Activated naive CD4-positive, alpha-beta T cell treated with anti-CD3 and anti-CD28 coated beads, Interleukin-2, amount 50 U/mL, for 24 hours (primary cell): ENCODE results near the gene UPK1B.
"Not testable (repeated sequence)": the region's sequence is repeated elsewhere in the genome, so short reads cannot be mapped to it uniquely, and the experiment has no call there.

Experiments used
- H3K27ac Mint-ChIP-seq: one replicate; pipeline ENCODE4 v1.8.0; 2021; ENCODE audit warnings: mild to moderate bottlenecking, mixed read lengths
- H3K27me3 Mint-ChIP-seq: one replicate; pipeline ENCODE4 v1.8.0; 2021; ENCODE audit warnings: mixed read lengths
- H3K36me3 Mint-ChIP-seq: one replicate; pipeline ENCODE4 v1.8.0; 2021; ENCODE audit warnings: mixed read lengths
- H3K4me1 Mint-ChIP-seq: one replicate; pipeline ENCODE4 v1.8.0; 2021; ENCODE audit warnings: mixed read lengths
- H3K4me3 Mint-ChIP-seq: one replicate; pipeline ENCODE4 v1.8.0; 2021; ENCODE audit warnings: mild to moderate bottlenecking, mixed read lengths
- H3K9me3 Mint-ChIP-seq: one replicate; pipeline ENCODE4 v1.8.0; 2021; ENCODE audit warnings: mixed read lengths

The UPK1B gene

DNA sequence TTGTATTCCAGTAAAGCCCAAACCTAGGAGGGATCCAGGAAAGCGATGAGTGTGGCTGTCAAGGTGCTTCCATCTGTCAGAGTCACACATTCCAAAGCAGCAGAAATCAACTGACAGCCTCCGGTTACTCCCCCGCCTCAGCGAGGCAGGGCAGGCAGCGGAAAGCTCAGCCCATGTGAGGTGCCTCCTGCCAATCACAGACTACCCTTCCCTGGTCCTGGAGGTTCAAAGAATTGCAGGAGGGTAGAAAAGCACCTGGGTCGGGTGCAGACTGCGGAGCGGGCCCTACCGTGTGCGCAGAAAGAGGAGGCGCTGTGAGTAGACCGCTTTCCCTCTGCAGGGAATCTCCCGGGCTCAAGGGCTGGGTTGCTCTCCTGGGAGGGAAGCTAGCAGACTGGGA is at the start of gene UPK1B:
Gene UPK1B (plus strand): TSS at position 274 of the 400 bp plus-strand sequence. CDS start 13,144 bp downstream, outside the sequence.
- no peaks in the 10 kb centered on the region for H3K27me3 Mint-ChIP-seq
- no peaks in the 10 kb centered on the region for H3K4me1 Mint-ChIP-seq
- H3K4me3 Mint-ChIP-seq, result no peak within 1 kb of the TSS
- no peak within 1 kb of the TSS for H3K27ac Mint-ChIP-seq
- no peaks in the 10 kb centered on the region for H3K9me3 Mint-ChIP-seq
- peaks cover 2% of the 10 kb centered on the region for H3K36me3 Mint-ChIP-seq

DNA sequence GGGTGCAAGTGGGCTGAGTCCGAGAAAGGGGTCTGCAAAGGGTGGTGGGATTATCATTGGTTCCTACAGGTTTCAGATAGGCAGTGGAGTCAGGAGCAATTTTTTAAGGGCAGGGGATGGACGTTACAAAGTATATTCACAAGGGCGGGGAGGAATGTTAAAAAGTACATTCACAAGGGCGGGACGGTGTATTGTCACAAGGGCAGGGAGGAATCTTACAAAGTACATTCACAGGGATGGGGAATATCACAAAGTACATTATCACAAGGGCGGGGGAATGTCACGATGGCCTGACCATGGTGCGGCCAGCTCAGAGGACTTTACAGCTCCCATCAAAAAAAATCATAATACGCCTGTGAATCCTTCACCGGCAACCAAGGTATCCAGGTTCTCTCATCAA is 48.1 kb upstream of the UPK1B start:
- H3K27me3 Mint-ChIP-seq, result no peaks in the 10 kb centered on the region
- H3K9me3 Mint-ChIP-seq, result no peaks in the 10 kb centered on the region
- no peaks in the 10 kb centered on the region for H3K36me3 Mint-ChIP-seq
- no peak overlapping the region for H3K27ac Mint-ChIP-seq
- no peaks in the 10 kb centered on the region for H3K4me1 Mint-ChIP-seq
- H3K4me3 Mint-ChIP-seq, result no peak overlapping the region

DNA sequence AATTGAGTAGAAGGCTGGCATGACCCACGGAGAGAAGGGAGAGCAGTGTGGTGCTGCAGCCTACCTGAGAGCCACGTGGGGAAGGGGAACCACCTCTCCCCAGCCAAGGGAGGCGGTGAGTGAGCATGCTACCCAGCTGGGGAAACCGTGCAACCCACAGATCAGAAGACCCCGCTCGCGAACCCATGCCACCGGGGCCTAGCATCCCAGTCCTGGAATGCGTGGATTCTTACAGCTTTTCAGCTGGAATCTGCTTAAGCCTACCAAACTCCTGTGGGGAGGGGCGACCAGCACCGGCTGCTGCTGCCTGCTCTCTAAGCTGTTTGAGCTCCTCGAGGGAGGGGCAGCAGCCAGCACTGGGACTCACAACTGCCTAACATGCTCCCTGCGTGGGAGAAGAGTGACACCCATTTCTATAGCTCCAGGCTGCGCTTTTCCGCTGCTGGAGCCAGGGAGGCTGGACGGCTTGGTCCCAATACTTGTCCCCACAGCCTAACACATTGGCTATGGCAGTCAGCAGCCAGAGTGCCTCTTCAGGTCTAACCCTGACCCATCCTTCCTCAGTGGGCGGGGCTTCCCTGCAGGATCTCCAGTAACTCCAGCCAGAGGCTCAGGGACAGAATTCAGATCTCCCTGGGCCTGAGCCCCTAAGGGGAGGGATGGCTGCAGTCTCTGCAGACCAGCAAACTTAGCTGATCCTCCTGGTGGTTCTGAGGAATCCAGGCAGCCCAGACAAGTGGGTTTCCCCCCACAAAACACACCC is 47.5 kb upstream of the UPK1B start:
- no peaks in the 10 kb centered on the region for H3K9me3 Mint-ChIP-seq
- H3K27me3 Mint-ChIP-seq, result no peaks in the 10 kb centered on the region
- H3K4me1 Mint-ChIP-seq, result peaks cover 4% of the 10 kb centered on the region
- no peak overlapping the region for H3K4me3 Mint-ChIP-seq
- no peak overlapping the region for H3K27ac Mint-ChIP-seq
- no peaks in the 10 kb centered on the region for H3K36me3 Mint-ChIP-seq

DNA sequence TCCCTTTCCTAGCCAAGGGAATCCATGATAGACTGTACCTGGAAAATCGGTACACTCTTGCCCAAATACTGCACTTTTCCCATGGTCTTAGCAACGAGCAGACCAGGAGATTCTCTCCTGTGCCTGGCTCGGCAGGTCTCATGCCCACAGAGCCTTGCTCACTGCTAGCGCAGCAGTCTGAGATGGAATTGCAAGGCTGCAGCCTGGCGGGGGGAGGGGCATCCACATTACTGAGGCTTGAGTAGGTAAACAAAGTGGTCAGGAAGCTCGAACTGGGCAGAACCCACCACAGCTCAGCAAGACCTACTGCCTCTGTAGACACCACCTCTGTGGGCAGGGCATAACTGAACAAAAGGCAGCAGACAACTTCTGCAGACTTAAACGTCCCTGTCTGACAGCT is 43.1 kb upstream of the UPK1B start:
- H3K9me3 Mint-ChIP-seq, result not testable (repeated sequence)

DNA sequence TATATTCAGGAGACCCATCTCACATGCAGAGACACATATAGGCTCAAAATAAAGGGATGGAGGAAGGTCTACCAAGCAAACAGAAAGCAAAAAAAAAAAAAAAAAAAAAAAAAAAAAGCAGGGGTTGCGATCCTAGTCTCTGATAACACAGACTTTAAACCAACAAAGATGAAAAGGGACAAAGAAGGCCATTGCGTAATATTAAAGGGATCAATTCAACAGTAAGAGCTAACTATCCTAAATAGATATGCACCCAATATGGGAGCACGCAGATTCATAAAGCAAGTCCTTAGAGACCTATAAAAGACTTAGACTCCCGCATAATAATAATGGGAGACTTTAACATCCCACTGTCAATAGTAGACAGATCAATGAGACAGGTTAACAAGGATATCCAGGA is 41.1 kb upstream of the UPK1B start:
- H3K4me3 Mint-ChIP-seq, H3K27me3 Mint-ChIP-seq, H3K36me3 Mint-ChIP-seq, H3K4me1 Mint-ChIP-seq, H3K9me3 Mint-ChIP-seq, H3K27ac Mint-ChIP-seq: not testable (repeated sequence)

More for the DNA sequence above, 43.1 kb upstream of the UPK1B start:
- H3K27ac Mint-ChIP-seq, H3K4me1 Mint-ChIP-seq, H3K36me3 Mint-ChIP-seq, H3K4me3 Mint-ChIP-seq, H3K27me3 Mint-ChIP-seq: not testable (repeated sequence)

DNA sequence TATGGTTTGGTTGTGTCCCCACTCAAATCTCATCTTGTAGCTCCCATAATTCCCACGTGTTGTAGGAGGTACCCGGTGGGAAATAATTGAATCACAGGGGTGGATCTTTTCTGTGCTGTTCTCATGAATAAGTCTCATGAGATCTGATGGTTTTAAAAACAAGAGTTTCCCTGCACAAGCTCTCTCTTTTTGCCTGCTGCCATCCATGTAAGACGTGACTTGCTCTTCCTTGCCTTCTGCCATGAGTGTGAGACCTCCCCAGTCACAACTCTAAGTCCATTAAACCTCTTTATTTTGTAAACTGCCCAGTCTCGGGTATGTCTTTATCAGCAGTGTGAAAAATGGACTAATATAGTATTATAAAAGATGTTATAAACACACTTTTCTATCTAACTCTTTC is 34.0 kb upstream of the UPK1B start:
- H3K9me3 Mint-ChIP-seq, H3K4me1 Mint-ChIP-seq, H3K4me3 Mint-ChIP-seq, H3K36me3 Mint-ChIP-seq, H3K27me3 Mint-ChIP-seq, H3K27ac Mint-ChIP-seq: not testable (repeated sequence)

DNA sequence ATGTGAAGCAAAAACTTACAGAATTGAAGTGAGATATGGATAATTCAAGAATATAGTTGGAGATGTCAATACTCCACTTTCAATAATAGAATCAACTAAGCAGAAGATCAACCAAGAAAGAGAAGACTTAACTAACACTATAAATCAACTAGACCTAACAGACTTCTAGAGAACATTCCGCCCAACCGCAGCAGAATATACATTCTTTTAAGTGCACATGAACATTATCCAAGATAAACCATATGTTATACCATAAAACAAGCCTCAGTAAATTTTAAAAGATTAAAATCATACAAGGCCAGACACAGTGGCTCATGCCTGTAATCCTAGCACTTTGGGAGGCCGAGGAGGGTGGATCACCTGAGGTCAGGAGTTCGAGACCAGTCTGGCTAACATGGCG is 32.9 kb upstream of the UPK1B start:
- Mint-ChIP-seq H3K27me3 (no peaks in the 10 kb centered on the region), H3K4me3 (no peak overlapping the region), H3K9me3 (no peaks in the 10 kb centered on the region), H3K27ac (no peak overlapping the region), H3K36me3 (no peaks in the 10 kb centered on the region), H3K4me1 (no peaks in the 10 kb centered on the region)

DNA sequence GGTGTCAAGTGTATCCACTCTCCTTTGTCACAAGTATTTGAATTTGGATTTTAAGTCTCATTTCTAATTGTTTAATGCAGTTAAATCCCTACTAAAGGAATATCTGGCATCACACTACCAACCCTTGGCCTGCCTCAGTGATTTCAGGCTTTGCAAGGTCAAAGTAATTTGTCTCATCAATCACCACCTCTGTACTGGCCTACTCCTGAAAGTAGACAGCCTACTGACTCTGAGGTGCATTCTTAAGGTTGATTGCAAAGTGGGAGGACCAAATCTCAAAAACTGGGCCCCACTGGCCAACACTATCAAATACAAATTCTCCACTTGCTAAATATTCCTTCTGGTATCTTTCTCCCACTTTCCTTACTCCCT is 28.3 kb upstream of the UPK1B start:
- no peak overlapping the region for H3K4me3 Mint-ChIP-seq
- H3K27me3 Mint-ChIP-seq, result no peaks in the 10 kb centered on the region
- no peaks in the 10 kb centered on the region for H3K36me3 Mint-ChIP-seq
- H3K4me1 Mint-ChIP-seq, result no peaks in the 10 kb centered on the region
- H3K9me3 Mint-ChIP-seq, result no peaks in the 10 kb centered on the region
- no peak overlapping the region for H3K27ac Mint-ChIP-seq

DNA sequence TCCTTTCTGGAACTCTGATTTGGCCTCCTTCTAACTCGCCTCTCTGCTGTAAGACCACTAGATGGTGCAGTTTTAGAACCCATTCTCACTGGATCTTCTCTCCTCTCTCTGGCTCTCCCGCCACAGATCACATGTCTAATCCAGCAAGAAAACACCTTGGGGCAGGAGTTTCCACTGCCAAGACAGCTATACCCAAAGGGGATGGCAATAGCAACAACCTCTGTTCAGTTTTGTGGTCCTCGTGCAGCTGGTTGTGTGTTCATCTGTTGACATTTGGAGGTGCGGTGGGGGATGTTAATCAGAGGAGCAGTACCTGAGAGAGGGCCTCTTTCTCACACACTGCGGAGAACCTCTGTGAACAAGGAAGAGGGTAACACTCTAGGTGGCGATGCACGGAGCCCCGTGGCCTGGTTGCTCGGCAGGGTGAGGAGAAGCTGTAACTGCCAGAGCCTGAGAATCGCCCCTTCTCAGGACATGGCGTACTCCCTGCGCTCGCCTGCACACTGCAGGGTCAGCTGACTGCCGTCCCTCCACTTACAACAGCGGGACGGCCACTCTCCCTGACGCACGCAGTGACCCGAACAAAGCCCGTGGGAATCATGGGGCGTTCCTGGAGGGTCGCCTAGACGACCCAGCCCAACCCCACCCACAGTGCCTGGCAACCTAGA is 27.8 kb upstream of the UPK1B start, which contains the start of gene TEX55:
Gene TEX55 (plus strand): TSS at position 666 of the 668 bp plus-strand sequence. CDS start 25 bp downstream, outside the sequence.
- no peaks in the 10 kb centered on the region for H3K36me3 Mint-ChIP-seq
- H3K9me3 Mint-ChIP-seq, result no peaks in the 10 kb centered on the region
- no peak within 1 kb of the TSS for H3K27ac Mint-ChIP-seq
- H3K4me1 Mint-ChIP-seq, result no peaks in the 10 kb centered on the region
- H3K4me3 Mint-ChIP-seq, result no peak within 1 kb of the TSS
- no peaks in the 10 kb centered on the region for H3K27me3 Mint-ChIP-seq

DNA sequence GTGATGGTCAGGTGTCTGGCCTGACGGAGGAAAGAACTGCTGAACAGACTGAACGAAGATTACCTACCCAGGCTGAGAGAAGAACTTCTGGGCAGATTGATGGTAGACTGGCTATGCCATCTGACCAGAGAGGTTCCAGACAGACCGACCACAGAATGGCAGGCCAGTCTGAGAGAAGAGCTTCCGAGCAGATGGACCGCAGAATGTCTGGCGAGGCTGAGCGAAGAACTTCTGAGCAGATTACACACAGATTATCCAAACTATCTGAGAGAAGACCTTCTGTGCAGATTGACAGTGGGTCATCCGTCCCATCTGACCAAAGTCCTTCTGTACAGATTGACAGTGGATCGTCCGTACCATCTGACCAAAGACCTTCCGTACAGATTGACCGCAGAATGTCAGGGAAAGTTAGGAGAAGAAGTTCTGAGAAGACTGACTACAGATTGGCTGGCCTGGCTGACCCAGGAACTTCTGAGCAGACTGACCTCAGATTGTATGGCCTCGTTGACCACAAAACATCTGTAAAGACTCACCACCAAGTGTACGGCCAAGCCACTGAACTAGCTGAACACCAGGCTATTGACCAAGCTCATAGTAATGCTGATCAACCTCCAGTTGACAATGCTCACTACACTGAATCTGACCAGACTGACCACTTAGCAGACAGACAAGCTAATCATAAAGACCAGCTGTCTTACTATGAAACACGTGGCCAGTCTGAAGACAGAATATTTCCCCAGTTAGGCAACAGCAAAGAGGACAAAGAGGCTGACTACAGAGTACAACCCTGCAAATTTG is 26.6 kb upstream of the UPK1B start:
- H3K27me3 Mint-ChIP-seq, result no peaks in the 10 kb centered on the region
- H3K4me1 Mint-ChIP-seq, result no peaks in the 10 kb centered on the region
- H3K27ac Mint-ChIP-seq, result no peak overlapping the region
- no peaks in the 10 kb centered on the region for H3K9me3 Mint-ChIP-seq
- H3K36me3 Mint-ChIP-seq, result no peaks in the 10 kb centered on the region
- no peak overlapping the region for H3K4me3 Mint-ChIP-seq

DNA sequence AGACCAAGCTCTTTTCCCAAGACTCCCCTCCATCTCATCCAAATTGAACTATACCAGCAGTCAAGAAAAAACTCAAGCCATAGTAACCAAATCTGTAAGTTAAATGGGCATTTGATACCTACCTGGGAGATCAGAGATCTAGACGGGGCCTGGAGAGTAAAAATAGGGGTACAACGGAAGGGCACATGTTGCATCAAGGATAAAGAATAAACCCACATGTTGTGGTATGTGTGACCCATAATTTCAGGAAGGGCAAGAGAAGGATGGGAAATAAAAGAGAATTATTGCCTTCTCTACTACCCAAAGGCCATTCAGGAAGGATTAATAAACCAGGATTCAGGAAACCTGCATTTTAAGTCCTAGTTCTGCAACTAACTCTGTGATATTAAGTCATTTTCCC is 25.9 kb upstream of the UPK1B start:
- Mint-ChIP-seq H3K36me3 (no peaks in the 10 kb centered on the region), H3K27ac (no peak overlapping the region)

DNA sequence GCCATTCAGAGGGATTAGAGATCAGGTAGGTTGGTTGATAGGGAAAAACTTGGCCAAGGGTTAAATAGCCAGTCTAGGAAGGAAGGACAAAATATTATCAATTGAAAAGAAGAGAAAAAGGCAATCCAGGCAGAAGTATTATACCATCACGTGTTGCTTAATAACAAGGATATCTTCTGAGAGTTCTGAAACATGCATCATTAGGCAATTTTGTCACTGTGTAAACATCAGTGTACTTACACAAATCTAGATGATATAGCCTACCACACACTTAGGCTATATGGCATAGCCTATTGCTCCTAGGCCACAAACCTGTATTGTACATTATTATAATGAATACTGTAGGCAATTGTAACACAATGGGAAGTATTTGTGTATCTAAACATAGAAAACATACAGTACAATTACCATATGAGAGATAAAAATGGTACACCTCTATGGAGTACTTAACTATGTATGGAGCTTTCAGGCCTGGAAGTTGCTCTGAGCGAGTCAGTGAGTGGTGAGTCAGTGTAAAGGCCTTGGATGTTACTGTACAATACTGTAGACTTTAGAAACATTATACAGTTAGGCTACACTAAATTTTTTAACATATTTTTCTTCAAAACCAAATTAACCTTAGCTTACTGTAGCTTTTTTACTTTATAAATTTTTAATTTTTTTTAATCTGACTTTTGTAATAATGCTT is 24.8 kb upstream of the UPK1B start:
- peaks cover 1% of the 10 kb centered on the region for H3K36me3 Mint-ChIP-seq
- no peaks in the 10 kb centered on the region for H3K4me1 Mint-ChIP-seq
- no peaks in the 10 kb centered on the region for H3K27me3 Mint-ChIP-seq
- H3K27ac Mint-ChIP-seq, result no peak overlapping the region
- H3K9me3 Mint-ChIP-seq, result peaks cover 3% of the 10 kb centered on the region
- H3K4me3 Mint-ChIP-seq, result no peak overlapping the region

More for the DNA sequence above, 25.9 kb upstream of the UPK1B start:
- H3K4me1 Mint-ChIP-seq, result no peaks in the 10 kb centered on the region
- H3K27me3 Mint-ChIP-seq, result no peaks in the 10 kb centered on the region
- H3K9me3 Mint-ChIP-seq, result no peaks in the 10 kb centered on the region
- H3K4me3 Mint-ChIP-seq, result no peak overlapping the region

DNA sequence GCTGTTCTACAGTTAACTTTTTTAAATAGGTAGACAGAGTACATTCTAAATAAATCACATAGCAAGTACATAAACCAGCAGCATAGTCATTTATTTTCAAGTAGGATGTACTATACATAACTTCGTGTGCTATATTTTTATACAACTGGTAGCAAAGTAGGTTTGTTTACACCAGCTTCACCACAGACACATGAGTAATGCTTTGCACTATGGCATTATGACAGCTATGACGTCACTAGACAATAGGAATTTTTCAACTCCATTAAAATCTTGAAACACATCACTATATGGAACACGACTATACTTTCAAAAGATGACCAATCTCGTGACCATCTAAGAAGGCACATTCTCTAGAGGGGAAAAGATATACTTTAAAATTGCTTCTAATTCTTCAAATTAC is 23.9 kb upstream of the UPK1B start:
- Mint-ChIP-seq H3K9me3 (peaks cover 11% of the 10 kb centered on the region), H3K27me3 (no peaks in the 10 kb centered on the region), H3K36me3 (peaks cover 7% of the 10 kb centered on the region), H3K4me3 (no peak overlapping the region), H3K27ac (no peak overlapping the region), H3K4me1 (no peaks in the 10 kb centered on the region)

DNA sequence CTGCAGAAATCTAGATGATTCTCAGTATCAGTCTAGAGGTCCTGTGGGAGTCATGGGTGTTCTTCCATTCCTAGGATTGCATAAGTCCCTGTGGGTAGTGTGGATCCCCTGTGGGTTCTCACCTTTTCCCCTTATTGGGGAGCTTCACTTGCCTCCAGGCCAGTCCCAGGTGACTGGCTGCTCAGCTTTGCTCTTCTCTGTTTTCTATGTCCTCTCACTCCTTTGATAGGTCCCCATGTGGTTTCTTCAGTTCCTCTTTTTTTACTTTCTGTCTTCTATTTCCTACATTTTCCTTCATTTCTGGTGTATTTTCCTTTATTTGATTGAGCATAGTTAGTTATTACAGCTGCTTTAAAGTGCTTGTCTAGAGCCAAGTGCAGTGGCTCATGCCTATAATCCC is 16.5 kb upstream of the UPK1B start:
- Mint-ChIP-seq H3K36me3 (peaks cover 15% of the 10 kb centered on the region), H3K9me3 (peaks cover 19% of the 10 kb centered on the region), H3K27me3 (peaks cover 1% of the 10 kb centered on the region), H3K4me3 (no peak overlapping the region), H3K27ac (no peak overlapping the region), H3K4me1 (no peaks in the 10 kb centered on the region)

DNA sequence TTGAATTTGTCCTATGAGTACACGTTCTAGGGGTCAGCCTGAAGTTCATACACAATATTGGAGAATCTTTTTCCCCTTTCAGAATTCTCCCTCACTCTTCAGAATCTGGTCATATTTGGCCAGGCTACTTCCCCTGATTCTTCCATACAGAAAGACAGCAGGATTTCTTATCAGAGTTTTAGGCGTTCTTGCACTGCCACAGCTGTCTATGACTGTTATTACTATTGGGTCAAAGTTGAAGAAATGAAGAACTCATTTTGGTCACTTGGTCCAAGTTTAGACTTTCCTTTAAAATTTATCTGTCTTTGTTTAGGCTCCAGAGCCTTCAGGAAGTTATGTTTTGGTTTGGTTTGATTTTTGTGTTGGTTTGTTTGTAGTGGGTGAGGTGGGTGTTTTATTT is 15.4 kb upstream of the UPK1B start:
- Mint-ChIP-seq H3K9me3 (peaks cover 19% of the 10 kb centered on the region), H3K27me3 (peaks cover 3% of the 10 kb centered on the region), H3K4me3 (no peak overlapping the region), H3K27ac (no peak overlapping the region), H3K4me1 (no peaks in the 10 kb centered on the region), H3K36me3 (peaks cover 16% of the 10 kb centered on the region)
